Measurements from ENCODE around the gene OR2L3.
"Not testable (repeated sequence)": the region's sequence is repeated elsewhere in the genome, so short reads cannot be mapped to it uniquely, and the experiment has no call there.

OR2L3 gene, protein sequence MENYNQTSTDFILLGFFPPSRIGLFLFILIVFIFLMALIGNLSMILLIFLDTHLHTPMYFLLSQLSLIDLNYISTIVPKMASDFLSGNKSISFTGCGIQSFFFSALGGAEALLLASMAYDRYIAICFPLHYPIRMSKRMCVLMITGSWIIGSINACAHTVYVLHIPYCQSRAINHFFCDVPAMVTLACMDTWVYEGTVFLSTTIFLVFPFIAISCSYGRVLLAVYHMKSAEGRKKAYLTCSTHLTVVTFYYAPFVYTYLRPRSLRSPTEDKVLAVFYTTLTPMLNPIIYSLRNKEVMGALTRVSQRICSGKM

DNA sequence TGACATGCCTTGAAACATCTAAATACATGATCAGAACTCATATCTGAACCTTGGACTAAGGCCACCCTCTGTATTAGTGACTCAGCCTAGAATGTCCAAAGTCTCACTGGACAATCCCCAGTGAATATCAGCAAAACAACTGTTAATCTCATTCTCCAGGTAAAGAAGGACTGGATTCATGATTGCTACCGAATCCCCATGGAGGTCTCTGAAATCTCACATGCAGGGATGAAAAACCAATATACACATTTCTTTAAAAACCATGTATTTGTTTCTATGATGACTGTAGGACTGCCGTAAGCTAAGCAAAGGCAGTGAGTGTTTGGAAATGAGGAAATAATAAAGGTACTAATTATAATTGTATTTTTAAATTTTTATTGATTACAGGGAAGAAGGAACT is at the start of gene OR2L3:
OR2L3 (plus strand) TSS at position 301 of the 400 bp plus-strand sequence. CDS start 13,846 bp downstream, outside the sequence.
- no peak for DNase-seq

DNA sequence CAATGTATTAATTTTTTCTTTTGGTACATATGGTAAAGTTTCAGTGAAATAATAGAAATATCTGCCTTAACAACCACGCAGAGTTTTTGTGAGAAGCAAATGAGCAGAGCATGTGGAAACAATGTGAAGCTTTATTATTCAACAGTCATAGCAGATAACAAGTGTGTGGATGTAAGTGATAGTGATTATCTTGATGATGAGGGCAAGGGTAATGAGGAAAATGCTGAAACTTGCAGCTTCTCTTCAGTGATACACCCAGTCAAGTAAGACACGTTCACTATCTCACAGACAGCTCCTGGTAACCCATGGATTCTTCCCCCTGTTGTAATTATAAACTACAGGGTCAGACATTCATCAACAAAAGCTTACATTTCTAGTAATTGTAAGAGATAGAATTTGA is 47.8 kb upstream of the OR2L3 start:
- no peak for DNase-seq

DNA sequence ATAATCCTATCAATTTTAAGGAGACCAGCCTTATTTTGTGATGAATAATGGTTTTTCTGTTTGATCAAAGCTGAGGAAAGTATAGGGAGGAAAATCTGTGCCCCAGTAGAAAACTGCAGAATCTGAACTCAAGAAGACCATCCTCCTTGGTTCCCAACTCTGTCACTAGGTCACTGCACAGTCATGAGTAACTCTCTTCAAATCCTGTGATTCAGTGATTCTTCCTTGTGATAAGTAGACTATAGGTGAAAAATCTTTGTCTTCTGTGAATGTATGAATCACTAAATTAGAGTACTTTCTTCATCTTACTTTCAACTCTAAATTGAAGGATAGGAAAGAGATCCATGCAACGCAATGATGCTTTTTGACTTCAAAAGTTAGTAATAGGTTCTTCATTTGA is 46.5 kb upstream of the OR2L3 start:
- no peak for DNase-seq

DNA sequence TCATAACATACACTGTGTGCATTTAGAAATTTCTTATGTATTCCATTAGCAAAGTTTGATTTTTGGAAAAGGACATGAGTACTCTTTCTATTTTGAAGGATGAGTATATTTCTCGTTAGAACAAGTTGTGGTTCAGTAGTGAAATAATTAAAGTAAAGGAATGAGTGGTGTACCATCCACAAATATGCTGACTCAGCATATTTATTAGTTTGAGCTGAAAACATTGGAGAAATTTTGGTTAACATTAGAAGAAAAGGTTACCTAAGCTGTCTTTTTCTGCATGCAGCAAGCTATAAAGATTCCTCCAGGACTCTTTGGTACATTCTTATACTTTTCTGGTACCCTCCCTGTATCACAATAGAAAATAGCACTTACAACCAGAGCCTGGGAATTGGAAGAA is 38.9 kb upstream of the OR2L3 start:
- no peak for DNase-seq

DNA sequence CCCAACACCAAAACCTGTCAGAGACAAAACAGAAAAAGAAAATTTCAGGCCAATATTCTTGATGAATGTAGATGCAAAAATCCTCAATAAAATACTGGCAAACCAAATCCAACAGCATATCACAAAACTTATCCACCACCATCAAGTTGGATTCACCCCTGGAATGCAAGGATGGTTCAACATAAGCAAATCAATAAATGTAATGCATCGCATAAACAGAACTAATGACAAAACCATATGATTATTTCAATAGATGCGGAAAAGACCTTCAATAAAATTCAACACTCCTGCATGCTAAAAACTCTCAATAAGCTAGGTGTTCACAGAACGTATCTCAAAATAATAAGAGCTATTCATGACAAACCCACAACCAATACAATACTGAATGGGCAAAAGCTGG is 37.0 kb upstream of the OR2L3 start:
- DNase-seq, result no peak

DNA sequence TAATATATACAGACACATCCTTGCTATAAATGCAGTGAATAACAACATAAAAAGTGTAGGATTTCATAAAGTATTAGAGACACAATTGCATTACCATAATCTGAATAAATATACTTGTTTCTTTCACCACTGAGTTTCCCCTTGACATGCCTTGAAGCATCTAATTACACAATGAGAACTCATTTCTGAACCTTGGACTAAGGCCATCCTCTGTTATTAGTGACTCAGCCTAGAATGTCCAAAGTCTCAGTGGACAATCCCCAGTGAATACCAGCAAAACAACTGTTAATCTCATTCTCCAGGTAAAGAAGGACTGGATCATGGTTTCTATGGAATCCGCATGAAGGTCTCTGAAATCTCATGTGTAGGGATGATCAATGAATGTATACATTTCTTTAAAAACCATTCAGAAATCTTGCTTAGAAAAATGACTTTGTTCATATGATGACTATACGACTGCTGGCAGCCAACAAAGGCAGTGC is 33.4 kb upstream of the OR2L3 start, which contains the start of gene OR2L5:
OR2L5 (plus strand) TSS at position 432 of the 482 bp plus-strand sequence. CDS start 8,288 bp downstream, outside the sequence.
- DNase-seq, result no peak

DNA sequence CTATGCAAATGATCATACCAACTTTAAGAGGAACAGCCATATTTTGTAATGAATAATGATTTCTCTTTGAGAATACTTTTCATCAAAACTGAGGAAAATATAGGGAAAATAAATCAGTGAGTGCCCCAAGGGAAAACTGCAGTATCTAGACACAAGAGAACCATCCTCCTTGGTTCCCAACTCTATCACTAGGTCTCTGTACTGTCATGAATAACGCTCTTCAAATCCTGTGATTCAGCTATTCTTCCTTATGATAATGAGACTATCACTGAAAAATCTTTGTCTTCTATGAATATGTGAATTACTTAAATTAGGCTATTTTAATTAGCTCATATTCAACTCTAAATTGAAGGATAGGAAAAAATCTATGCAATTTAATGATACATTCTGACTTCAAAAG is 30.8 kb upstream of the OR2L3 start:
- no peak for DNase-seq

DNA sequence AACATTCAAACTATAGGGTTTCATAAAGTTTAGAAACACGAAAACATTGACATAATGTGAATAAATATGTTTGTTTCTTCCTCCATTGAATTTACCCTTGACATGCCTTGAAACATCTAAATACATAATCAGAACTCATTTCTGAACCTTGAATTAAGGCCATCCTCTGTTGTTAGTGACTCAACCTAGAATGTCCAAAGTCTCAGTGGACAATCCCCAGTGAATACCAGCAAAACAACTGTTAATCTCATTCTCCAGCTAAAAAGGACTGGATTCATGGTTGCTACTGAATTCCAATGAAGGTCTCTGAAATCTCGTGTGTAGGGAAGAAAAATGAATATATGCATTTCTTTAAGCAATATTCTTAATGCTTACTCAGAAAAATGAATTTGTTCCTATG is 16.9 kb upstream of the OR2L3 start, which contains the start of gene OR2L2:
OR2L2 (plus strand) TSS at position 301 of the 400 bp plus-strand sequence. CDS start 8,198 bp downstream, outside the sequence.
- no peak for DNase-seq

DNA sequence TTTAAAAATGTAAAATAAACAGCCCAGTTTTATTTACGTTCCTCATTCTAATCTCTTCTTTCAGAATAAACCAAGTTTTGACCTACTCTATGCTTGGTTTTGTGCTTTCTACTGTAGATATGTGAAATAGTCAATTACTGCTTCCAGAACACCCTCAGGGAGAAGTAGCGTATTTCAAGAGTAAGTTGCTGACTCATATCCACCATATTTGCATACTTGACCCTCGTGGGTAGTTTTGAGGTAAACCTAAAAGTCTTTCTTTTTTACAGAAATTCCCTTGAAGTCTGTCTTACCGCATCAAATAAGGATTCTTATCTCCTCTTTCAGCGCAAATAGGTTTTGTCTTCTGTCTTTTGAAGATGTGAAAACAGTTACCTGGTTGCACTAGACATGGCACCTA is 1.4 kb upstream of the OR2L3 start:
- no peak for DNase-seq

DNA sequence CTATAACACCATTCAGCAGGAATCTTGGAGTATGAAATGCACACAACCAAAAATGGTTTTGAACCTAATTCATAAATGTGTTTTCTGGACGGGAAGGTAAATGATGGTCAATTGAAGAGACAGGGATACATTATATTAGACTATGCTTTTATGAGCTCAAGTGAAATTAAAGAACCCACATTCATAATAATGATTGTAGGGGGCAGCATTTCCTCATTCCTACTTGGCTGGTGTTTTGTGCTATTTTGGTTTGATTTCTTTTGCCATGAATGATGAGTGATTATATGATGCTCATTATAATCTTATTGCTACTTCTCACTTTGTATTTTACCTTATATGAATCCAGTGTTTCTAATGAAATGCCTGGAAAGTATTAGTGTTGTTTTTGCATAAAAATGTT is 372 bp downstream of the OR2L3 start:
- no peak for DNase-seq

DNA sequence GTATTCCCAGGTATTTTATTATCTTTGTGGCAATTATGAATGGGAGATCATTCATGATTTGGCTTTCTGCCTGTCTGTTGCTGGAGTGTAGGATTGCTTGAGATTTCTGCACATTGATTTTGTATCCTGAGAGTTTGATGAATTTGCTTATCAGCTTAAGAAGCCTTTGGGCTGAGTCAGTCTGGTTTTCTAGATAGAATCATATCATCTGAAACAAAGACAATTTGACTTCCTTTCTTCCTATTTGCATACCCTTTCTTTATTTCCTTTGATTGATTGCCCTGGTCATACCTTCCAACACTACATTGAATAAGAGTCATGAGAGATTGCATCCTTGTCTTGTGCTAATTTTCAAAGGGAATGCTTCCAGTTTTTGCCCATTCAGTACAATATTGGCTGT is 8.0 kb downstream of the OR2L3 start:
- DNase-seq, result no peak

DNA sequence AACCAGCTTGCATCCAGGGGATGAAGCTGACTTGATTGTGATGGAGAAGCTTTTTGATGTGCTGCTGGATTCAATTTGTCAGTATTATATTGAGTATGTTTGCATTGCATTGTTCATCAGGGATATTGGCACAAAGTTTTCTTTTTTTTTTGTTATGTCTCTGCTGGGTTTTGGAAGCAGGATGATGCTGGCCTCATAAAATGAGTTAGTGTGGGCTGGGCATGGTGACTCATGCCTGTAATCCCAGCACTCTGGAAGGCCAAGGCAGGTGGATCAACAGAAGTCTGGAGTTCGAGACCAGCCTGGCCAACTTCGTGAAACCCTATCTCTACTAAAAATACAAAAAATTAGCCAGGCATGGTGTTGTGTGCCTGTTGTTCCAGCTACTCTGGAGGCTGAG is 8.6 kb downstream of the OR2L3 start:
- no peak for DNase-seq

DNA sequence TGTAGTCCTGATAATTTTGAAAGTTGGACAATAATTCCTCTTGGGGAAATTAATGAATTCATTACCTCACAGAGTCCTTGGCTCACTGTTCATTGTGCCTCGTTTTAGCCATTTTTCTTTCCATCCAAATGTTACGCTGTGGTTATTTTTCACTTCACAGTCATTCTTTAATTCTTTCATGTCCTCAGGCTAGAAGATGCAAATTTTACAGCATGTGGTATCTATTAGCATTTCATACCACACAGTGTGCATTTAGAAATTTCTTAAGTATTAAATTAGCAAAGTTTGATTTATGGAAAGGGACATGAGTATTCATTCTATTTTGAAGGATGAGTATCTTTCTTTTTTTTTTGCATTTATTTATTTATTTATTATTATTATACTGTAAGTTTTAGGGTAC is 18.4 kb downstream of the OR2L3 start:
- DNase-seq, result no peak

DNA sequence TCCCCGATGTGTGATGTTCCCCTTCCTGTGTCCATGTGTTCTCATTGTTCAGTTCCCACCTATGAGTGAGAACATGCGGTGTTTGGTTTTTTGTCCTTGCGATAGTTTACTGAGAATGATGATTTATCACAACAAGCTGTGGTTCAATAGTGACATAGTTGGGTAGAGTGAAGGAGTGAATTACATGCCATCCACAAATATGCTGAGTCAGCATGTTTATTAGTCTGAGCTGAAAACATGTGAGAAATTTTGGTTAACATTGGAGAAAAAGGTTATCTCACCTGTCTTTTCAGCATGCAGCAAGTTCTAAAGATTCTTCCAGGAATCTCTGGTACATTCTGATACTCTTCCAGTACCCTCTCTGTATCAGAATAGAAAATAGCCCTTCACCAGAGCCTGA is 19.0 kb downstream of the OR2L3 start:
- no peak for DNase-seq

DNA sequence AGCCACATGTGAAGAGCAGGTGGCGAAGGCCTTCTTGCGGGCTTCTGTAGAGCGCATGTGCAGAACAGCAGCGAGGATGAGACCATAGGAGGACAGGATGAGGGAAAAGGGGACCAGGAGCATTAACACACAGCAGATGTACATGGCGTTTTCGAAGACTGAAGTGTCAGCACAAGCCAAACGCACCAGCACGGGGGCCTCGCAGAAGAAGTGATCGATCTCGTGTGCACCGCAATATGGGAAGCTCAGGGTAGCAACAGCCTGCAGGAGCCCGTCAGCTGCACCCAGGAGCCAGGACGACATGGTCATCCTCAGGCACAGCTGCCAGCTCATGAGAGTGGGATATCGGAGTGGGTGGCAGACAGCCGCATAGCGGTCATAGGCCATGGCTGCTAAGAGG is 37.2 kb downstream of the OR2L3 start:
- not testable (repeated sequence) for DNase-seq

DNA sequence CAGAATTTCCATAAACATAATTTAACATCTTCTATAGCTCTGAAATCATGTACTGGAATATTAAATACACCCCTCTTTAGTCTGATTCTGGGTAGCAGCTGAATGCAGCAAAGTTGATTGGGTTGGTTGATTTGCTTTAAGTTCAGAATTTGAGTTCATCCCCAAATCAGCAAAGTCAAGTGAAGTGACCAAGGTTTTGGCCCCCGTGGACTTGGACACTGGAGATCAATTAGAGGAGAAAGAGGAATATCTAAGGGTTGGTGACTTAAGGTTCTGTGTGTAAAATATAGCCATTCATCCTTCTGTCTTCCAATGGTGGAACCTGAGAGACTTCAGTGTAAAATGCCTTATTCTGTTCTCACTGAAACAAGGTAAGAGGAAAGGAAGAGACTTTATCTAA is 48.2 kb downstream of the OR2L3 start, which contains the start of gene OR2L13:
OR2L13 (plus strand) TSS at position 301 of the 400 bp plus-strand sequence. CDS start 4,192 bp downstream, outside the sequence.
- DNase-seq, result no peak

DNA sequence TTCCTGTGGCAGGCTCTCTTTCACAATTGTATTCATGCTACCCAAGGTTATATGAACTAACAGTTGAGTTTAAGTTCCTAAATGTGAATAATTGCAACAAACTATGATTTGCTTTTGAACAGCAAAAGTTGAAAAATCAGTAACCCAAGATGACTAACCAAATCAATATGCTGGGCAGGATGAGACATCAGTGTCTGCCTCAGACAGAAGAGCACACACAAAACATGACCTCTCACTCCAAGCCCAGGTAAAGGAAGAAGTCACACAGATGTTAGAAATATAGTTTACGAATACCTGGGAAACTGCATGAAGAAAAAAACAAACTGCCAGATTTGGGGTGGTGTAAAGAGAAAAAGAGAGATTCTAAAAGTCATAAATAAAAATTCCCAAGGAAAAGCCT is 51.9 kb downstream of the OR2L3 start:
- DNase-seq, result no peak

DNA sequence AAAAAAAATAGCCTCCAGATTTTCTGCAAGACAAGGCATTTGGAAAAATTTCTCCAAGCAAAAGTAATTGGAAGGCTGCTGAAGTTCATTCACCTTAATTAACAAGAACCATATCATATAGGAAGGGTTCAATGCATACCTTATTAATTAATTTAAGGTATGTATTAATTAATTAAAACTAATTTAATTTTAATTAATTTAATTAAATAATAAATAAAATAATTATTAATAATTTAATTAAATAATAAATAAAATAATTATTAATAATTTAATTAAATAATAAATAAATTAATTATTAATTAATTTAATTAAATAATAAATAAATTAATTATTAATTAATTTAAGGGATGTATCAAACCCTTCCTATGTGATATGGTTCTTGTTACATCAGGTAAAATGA is 56.2 kb downstream of the OR2L3 start:
- DNase-seq, result no peak

DNA sequence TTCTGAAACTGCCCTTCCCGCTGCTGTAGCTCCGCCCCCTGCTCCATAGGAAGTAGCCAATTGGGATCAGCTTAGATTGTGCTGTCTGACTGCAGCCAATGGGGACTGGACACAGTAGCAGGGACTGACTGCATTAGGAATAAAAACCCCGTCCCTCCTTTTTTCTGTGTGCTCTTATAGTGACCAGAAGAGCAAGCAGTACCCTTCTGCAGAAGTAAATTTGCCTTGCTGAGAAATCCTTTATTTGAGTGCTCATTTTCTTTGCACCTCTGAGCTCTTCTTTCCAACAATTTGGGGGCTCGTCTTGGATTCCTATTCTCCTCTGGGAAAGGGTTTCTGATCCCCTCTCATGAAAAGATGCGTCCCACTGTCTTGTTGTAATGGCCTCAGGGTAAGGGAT is 64.5 kb downstream of the OR2L3 start:
- DNase-seq, result no peak
